HEK293T (cell line): ENCODE measurements around the gene UBA7.
"Not testable (repeated sequence)": the region's sequence is repeated elsewhere in the genome, so short reads cannot be mapped to it uniquely, and the experiment has no call there.

Source experiments
- CTCF ChIA-PET: fragments of 350-600 bp; formaldehyde crosslinking; extraction: SDS; loops from one replicate; lab custom pipeline; 2021; ENCODE audit warnings: antibody characterized with exemption, inconsistent platforms; lab: Yijun Ruan, JAX
- POLR2A ChIA-PET: fragments of 350-600 bp; formaldehyde crosslinking; extraction: SDS; loops from one replicate; lab custom pipeline; 2020; ENCODE audit warnings: antibody characterized with exemption, inconsistent platforms; lab: Yijun Ruan, JAX
- DNase-seq: peaks from one replicate; pipeline ENCODE4 v3.0.0; 2012; ENCODE audit warnings: mixed read lengths; ENCODE audit errors: extremely low spot score
- ARNT ChIP-seq: fragments of 450-650 bp; IDR thresholded peaks from 2 replicates; pipeline ENCODE4 v1.6.1; 2017; ENCODE audit warnings: mild to moderate bottlenecking
- BHLHE40 ChIP-seq: fragments of 450-650 bp; IDR thresholded peaks from 2 replicates; pipeline ENCODE4 v1.6.1; 2016; ENCODE audit warnings: mild to moderate bottlenecking, moderate library complexity, borderline replicate concordance
- CTBP1 ChIP-seq: fragments of 450-650 bp; IDR thresholded peaks from 2 replicates; pipeline ENCODE4 v1.6.1; 2016; ENCODE audit warnings: borderline replicate concordance
- ELF4 ChIP-seq: fragments of 450-650 bp; IDR thresholded peaks from 2 replicates; pipeline ENCODE4 v1.6.1; 2017; ENCODE audit warnings: antibody characterized with exemption
- FOXA1 ChIP-seq: fragments of 450-650 bp; IDR thresholded peaks from 2 replicates; pipeline ENCODE4 v1.6.1; 2016; ENCODE audit warnings: mild to moderate bottlenecking
- FOXK2 ChIP-seq: fragments of 450-650 bp; IDR thresholded peaks from 2 replicates; pipeline ENCODE4 v1.6.1; 2016; ENCODE audit warnings: mild to moderate bottlenecking
- FOXM1 ChIP-seq: fragments of 450-650 bp; IDR thresholded peaks from 2 replicates; pipeline ENCODE4 v1.6.1; 2017; ENCODE audit warnings: mild to moderate bottlenecking, borderline replicate concordance
- HDGF ChIP-seq: fragments of 450-650 bp; IDR thresholded peaks from 2 replicates; pipeline ENCODE4 v1.6.1; 2017; ENCODE audit warnings: antibody characterized with exemption, borderline replicate concordance
- L3MBTL2 ChIP-seq: fragments of 450-650 bp; conservative IDR thresholded peaks from 2 replicates; pipeline ENCODE4 v1.6.1; 2016; ENCODE audit warnings: mild to moderate bottlenecking
- LEF1 ChIP-seq: fragments of 450-650 bp; IDR thresholded peaks from 2 replicates; pipeline ENCODE4 v1.6.1; 2017; ENCODE audit warnings: mild to moderate bottlenecking, borderline replicate concordance
- NFRKB ChIP-seq: fragments of 450-650 bp; IDR thresholded peaks from 2 replicates; pipeline ENCODE4 v1.6.1; 2016; ENCODE audit warnings: mild to moderate bottlenecking, moderate library complexity
- SP1 ChIP-seq: fragments of 450-650 bp; IDR thresholded peaks from 2 replicates; pipeline ENCODE4 v1.6.1; 2017
- SUZ12 ChIP-seq: fragments of 450-650 bp; IDR thresholded peaks from 2 replicates; pipeline ENCODE4 v1.6.1; 2016; ENCODE audit warnings: mild to moderate bottlenecking
- TARDBP ChIP-seq: fragments of 450-650 bp; IDR thresholded peaks from 2 replicates; pipeline ENCODE4 v1.6.1; 2016
- ZNF384 ChIP-seq: fragments of 450-650 bp; IDR thresholded peaks from 2 replicates; pipeline ENCODE4 v1.6.1; 2016
- TF ChIP-seq, protein P1 (sequence below): fragments of 450-650 bp; IDR thresholded peaks from 2 replicates; pipeline ENCODE4 v1.6.1; 2016

UBA7 gene

DNA sequence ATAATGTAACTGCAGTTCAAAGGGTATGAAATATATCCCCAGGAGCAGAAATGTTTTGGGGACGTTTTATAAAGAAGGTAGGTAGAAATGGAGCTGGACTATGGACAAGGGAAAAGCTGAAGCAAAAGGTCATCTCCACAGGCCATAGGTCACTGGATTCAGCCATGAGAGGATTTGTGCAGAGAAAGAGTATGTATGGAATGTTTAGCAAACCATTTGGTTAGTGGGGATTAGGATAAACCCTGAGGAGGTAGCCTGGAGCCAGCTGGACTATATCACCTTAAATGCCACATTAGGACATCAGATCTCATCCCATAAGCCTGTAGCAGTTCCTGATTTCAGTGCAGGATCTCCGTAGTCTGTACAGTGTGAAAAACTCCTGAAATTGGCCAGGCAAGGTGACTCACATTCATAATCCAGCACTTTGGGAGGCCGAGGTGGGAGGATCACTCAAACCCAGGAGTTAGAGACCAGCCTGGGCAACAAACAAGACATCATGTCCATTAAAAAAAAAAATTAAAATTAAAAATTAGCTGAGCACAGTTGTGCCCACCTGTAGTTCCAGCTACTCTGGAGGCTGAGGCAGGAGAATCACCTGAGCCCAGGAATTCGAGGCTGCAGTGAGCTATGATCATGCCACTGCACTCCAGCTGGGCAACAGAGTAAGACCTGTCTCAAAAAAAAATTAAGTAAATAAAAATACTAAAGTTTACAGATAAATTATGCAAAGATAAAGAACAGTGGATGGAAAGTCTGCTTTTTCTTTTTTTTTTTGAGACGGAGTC is 32.1 kb downstream of the UBA7 start:
- CTCF ChIA-PET: no interaction called here
- TF ChIP-seq BHLHE40 (no peak), ARNT (no peak), NFRKB (no peak), FOXA1 (no peak), FOXM1 (no peak), FOXK2 (no peak), CTBP1 (no peak), LEF1 (no peak), SP1 (no peak), ELF4 (no peak), HDGF (no peak), L3MBTL2 (no peak), ZNF384 (no peak), TARDBP (no peak), SUZ12 (no peak)
- TF ChIP-seq, protein P1, sequence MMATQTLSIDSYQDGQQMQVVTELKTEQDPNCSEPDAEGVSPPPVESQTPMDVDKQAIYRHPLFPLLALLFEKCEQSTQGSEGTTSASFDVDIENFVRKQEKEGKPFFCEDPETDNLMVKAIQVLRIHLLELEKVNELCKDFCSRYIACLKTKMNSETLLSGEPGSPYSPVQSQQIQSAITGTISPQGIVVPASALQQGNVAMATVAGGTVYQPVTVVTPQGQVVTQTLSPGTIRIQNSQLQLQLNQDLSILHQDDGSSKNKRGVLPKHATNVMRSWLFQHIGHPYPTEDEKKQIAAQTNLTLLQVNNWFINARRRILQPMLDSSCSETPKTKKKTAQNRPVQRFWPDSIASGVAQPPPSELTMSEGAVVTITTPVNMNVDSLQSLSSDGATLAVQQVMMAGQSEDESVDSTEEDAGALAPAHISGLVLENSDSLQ: no peak
- POLR2A ChIA-PET: interaction anchor here (0.7 kb wide), 1 partner anchor 413 kb away, joined by 4 read pairs; no protein-coding TSS in a partner anchor

GRCh38 chr3:49780975-49781365 is 32.8 kb downstream of the UBA7 start:
- POLR2A ChIA-PET, DNase-seq, CTCF ChIA-PET: not testable (repeated sequence)

More for the DNA sequence above, 32.1 kb downstream of the UBA7 start:
- DNase-seq: no peak

- CTCF ChIA-PET: no interaction called here
- TF ChIP-seq NFRKB (no peak), HDGF (no peak), FOXM1 (no peak), L3MBTL2 (no peak), SUZ12 (no peak), BHLHE40 (no peak)
- DNase-seq: no peak
- POLR2A ChIA-PET: no interaction called here
Measured at GRCh38 chr3:49780080-49780974, 33.4 kb downstream of the UBA7 start.

- DNase-seq: no peak
- ChIA-PET CTCF (no interaction called here), POLR2A (no interaction called here)
- TF ChIP-seq ARNT (no peak), ELF4 (no peak), TARDBP (no peak), FOXA1 (no peak), FOXK2 (no peak)
Measured at GRCh38 chr3:49779358-49780079, 34.2 kb downstream of the UBA7 start.

DNA sequence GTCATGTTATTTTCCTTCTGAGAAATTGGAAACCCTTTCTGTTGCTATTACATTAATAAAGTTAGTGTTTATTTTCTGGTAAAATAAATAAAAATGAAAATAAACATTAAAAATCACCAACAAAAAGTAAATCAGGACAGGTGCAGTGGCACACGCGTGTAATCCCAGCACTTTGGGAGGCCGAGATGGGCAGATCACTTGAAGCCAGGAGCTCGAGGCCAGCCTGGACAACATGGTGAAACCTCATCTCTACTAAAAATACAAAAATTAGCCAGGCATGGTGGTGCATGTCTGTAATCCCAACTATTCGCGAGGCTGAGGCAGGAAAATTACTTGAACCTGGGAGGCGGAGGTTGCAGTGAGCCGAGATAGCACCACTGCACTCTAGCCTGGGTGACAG is 37.7 kb downstream of the UBA7 start:
- POLR2A ChIA-PET: interaction anchor here (1.1 to 1.7 kb wide), 2 partner anchors 10 to 31 kb away, joined by 4 to 7 read pairs; partner anchors contain the start of gene IP6K1
- CTCF ChIA-PET: not testable (repeated sequence)

DNA sequence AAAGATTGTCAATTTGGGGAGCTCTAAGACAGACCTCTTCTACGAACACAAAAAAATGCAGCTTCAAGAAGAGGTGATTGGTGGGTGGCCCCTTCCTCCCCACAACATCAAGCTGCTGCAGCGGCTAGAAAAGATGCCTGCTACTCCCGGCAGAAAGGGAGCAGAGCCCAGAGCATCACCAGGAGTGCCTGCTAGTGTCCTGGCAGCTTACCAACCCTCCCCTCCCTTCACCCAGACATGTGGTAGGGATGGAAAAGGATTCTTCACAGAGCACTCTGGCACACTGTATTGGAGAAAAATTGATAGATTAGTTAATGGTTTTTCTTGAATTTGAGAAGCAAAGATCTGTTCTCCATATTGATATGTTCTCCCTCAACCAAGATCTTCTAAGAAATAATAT is 38.2 kb downstream of the UBA7 start:
- ChIA-PET CTCF (no interaction called here), POLR2A (interaction anchor here (1.1 to 1.7 kb wide), 2 partner anchors 11 to 31 kb away, joined by 4 to 7 read pairs; partner anchors contain the start of gene IP6K1)
- no peak for TF ChIP-seq ARNT
- TF ChIP-seq TARDBP: no peak
- no peak for TF ChIP-seq FOXM1
- no peak for TF ChIP-seq CTBP1
- TF ChIP-seq HDGF: no peak
- no peak for TF ChIP-seq BHLHE40
- no peak for TF ChIP-seq LEF1
- TF ChIP-seq FOXA1: no peak
- no peak for TF ChIP-seq FOXK2
- no peak for TF ChIP-seq ELF4
- TF ChIP-seq, protein P1: no peak
- TF ChIP-seq ZNF384: no peak
- TF ChIP-seq SUZ12: no peak
- no peak for TF ChIP-seq NFRKB
- no peak for TF ChIP-seq SP1
- no peak for DNase-seq

More for the DNA sequence above, 37.7 kb downstream of the UBA7 start:
- not testable (repeated sequence) for DNase-seq
